HepG2 (cell line): Measurements from ENCODE around the gene EPHA4. TPM values are rescaled to one million over a fixed set of nuclear protein-coding genes. Genes with fewer than 3 reads are reported as not detected.

Experiments
- ATAC-seq: fragments of 200-7000 bp; cut with Tn5 transposase; 3 replicates; pipeline ENCODE4 v1.9.1; 2020; ENCODE audit warnings: mild to moderate bottlenecking, moderate library complexity
- BruUV-seq: library from RNA; stranded (reverse); fragments of 400-500 nt; replicated peaks from 2 replicates; lab custom pipeline; 2021; lab: Mats Ljungman, UMichigan
- CTCF ChIA-PET: fragments of 300-600 bp; formaldehyde crosslinking; extraction: SDS; loops from one replicate; lab custom pipeline; 2021; ENCODE audit warnings: low total read pairs, inconsistent platforms, low intra/inter-chr PET ratio; lab: Yijun Ruan, JAX
- POLR2A ChIA-PET: fragments of 350-600 bp; sonication (Branson Sonifier 250); formaldehyde crosslinking; loops from one replicate; lab custom pipeline; 2020; ENCODE audit warnings: antibody characterized with exemption, inconsistent platforms; lab: Yijun Ruan, JAX
- DNase-seq: peaks from one replicate; pipeline ENCODE4 v3.0.0-alpha.2; 2015; ENCODE audit warnings: low spot score
- FAIRE-seq: peaks from 3 replicates; lab custom pipeline; 2011; peaks lifted over from hg19 to GRCh38; lab: Jason Lieb, UNC
- H2AFZ ChIP-seq: one replicate; pipeline ENCODE4 v1.6.1; 2011; ENCODE audit warnings: low read length, inconsistent platforms
- H3K27ac ChIP-seq: fragments of 300-600 bp; 3 replicates; pipeline ENCODE4 v1.8.0; 2011; ENCODE audit warnings: mixed run types, mild to moderate bottlenecking, mixed read lengths, low read length, inconsistent platforms; ENCODE audit not compliant: insufficient read depth; ENCODE audit errors: extremely low read length
- H3K27me3 ChIP-seq, 2 experiments: fragments of 200-600 bp in 1 of 2; 2 replicates in 1 of 2; 3 replicates in 1 of 2; pipeline versions ENCODE4 v1.6.0 to v1.8.0; 2011; ENCODE audit warnings: low read length in 2 of 2, mild to moderate bottlenecking in 2 of 2, moderate library complexity in 2 of 2, inconsistent platforms in 1 of 2; ENCODE audit not compliant: insufficient read depth in 2 of 2, control insufficient read depth in 1 of 2
- H3K36me3 ChIP-seq, 2 experiments: fragments of 200-600 bp in 1 of 2; replicated peaks in 1 of 2; 2 replicates in 1 of 2; 3 replicates in 1 of 2; pipeline versions ENCODE4 v1.5.1 to v1.8.0; 2011; ENCODE audit warnings: low read length in 2 of 2, inconsistent platforms in 1 of 2; ENCODE audit not compliant: insufficient read depth in 2 of 2, control insufficient read depth in 1 of 2
- H3K4me1 ChIP-seq: 2 replicates; pipeline ENCODE4 v1.5.1; 2012; ENCODE audit warnings: low read length, inconsistent platforms; ENCODE audit not compliant: insufficient read depth
- H3K4me2 ChIP-seq: 2 replicates; pipeline ENCODE4 v1.6.0; 2011; ENCODE audit warnings: low read depth, low read length, inconsistent platforms
- H3K4me3 ChIP-seq, 3 experiments: fragments of 200-600 bp in 1 of 3; sonication (generic), shearing (Covaris generic) in 1 of 3; replicated peaks in 1 of 3; 2 replicates each; pipeline ENCODE4 v1.5.1; 2011 to 2016; ENCODE audit warnings: low read length in 3 of 3, inconsistent platforms in 2 of 3, low read depth in 2 of 3, mild to moderate bottlenecking in 2 of 3, control low read depth in 1 of 3, mixed read lengths in 1 of 3; ENCODE audit not compliant: insufficient read depth in 1 of 3
- H3K79me2 ChIP-seq: one replicate; pipeline ENCODE4 v1.6.1; 2011; ENCODE audit warnings: low read length, inconsistent platforms; ENCODE audit not compliant: insufficient read depth
- H3K9ac ChIP-seq: 2 replicates; pipeline ENCODE4 v1.6.0; 2011; ENCODE audit warnings: mild to moderate bottlenecking, low read depth, low read length, inconsistent platforms; ENCODE audit not compliant: insufficient read depth
- H3K9me3 ChIP-seq: 2 replicates; pipeline ENCODE4 v1.5.1; 2012; ENCODE audit warnings: mild to moderate bottlenecking, low read length
- H4K20me1 ChIP-seq: 2 replicates; pipeline ENCODE4 v1.6.0; 2011; ENCODE audit warnings: inconsistent platforms, mild to moderate bottlenecking, low read length, moderate library complexity; ENCODE audit not compliant: insufficient read depth
- FIP1L1 ChIP-seq: fragments of 200-400 bp; formaldehyde crosslinking; IDR thresholded peaks from 2 replicates; pipeline ENCODE4 v1.6.1; 2018; ENCODE audit warnings: low read depth, mild to moderate bottlenecking, low read length, moderate library complexity, borderline replicate concordance; ENCODE audit not compliant: insufficient read depth
- MZF1 ChIP-seq: sonication (generic); formaldehyde crosslinking; IDR thresholded peaks from 2 replicates; pipeline ENCODE4 v1.8.1; 2023; ENCODE audit warnings: mild to moderate bottlenecking, missing genetic modification reagents, borderline replicate concordance
- PRMT3 ChIP-seq: sonication (generic); formaldehyde crosslinking; IDR thresholded peaks from 2 replicates; pipeline ENCODE4 v1.8.1; 2022; ENCODE audit warnings: low read depth, mild to moderate bottlenecking, moderate library complexity, missing genetic modification reagents, borderline replicate concordance
- SP5 ChIP-seq: IDR thresholded peaks from 2 replicates; pipeline ENCODE4 v1.6.1; 2016; ENCODE audit warnings: low read depth, borderline replicate concordance
- TRIM22 ChIP-seq: fragments of 450-650 bp; IDR thresholded peaks from 2 replicates; pipeline ENCODE4 v1.6.1; 2017
- YEATS2 ChIP-seq: sonication (generic); formaldehyde crosslinking; IDR thresholded peaks from 2 replicates; pipeline ENCODE4 v1.4.0; 2020; ENCODE audit warnings: missing genetic modification reagents, borderline replicate concordance
- ZBTB20 ChIP-seq: sonication (generic); formaldehyde crosslinking; IDR thresholded peaks from 2 replicates; pipeline ENCODE4 v1.8.1; 2023; ENCODE audit warnings: missing genetic modification reagents, low read depth, mild to moderate bottlenecking, borderline replicate concordance
- ZNF142 ChIP-seq: sonication (generic); formaldehyde crosslinking; IDR thresholded peaks from 2 replicates; pipeline ENCODE4 v1.4.0; 2020; ENCODE audit warnings: missing genetic modification reagents
- ZNF33A ChIP-seq: sonication (generic); formaldehyde crosslinking; IDR thresholded peaks from 2 replicates; pipeline ENCODE4 v1.5.1; 2020; ENCODE audit warnings: missing genetic modification reagents, mild to moderate bottlenecking, moderate library complexity, borderline replicate concordance
- ZNF431 ChIP-seq: sonication (generic); formaldehyde crosslinking; IDR thresholded peaks from 2 replicates; pipeline ENCODE4 v1.9.0; 2022; ENCODE audit warnings: missing genetic modification reagents, low read depth, mild to moderate bottlenecking, borderline replicate concordance
- ZNF616 ChIP-seq: sonication (generic); formaldehyde crosslinking; IDR thresholded peaks from 2 replicates; pipeline ENCODE4 v1.5.0; 2020; ENCODE audit warnings: low read depth, mild to moderate bottlenecking, missing genetic modification reagents
- ZNF749 ChIP-seq: sonication (generic); formaldehyde crosslinking; IDR thresholded peaks from 2 replicates; pipeline ENCODE4 v1.8.0; 2022; ENCODE audit warnings: mild to moderate bottlenecking, missing genetic modification reagents, moderate library complexity, borderline replicate concordance
- ZNF777 ChIP-seq: sonication (generic); formaldehyde crosslinking; IDR thresholded peaks from 2 replicates; pipeline ENCODE4 v1.4.0; 2020; ENCODE audit warnings: missing genetic modification reagents
- WGBS: methylation state at CpG from one replicate; pipeline ENCODE4 v1.1.6; 2017; ENCODE audit warnings: low lambda C conversion rate; 5-methylcytosine and 5-hydroxymethylcytosine counted together
- in situ Hi-C: cut with HindIII; loops from 2 replicates; pipeline ENCODE4 v1.10.0; 2017; ENCODE audit warnings: low pct_unique_long_range_greater_than_20kb; ENCODE audit not compliant: extremely low pct_ligation_motif_present
- intact Hi-C: fragments of 100-400 bp; cut with micrococcal nuclease; formaldehyde crosslinking; loops from one replicate; pipeline ENCODE4 v1.10.0; 2022; ENCODE audit not compliant: unreplicated experiment
- polyA plus RNA-seq, 8 experiments: library from polyadenylated mRNA; depleted of rRNA in 3 of 8; stranded (reverse) in 7 of 8; unstranded in 1 of 8; fragments of >200 nt; fragmentation: Illumina TruSeq in 4 of 8; extraction: Trizol in 4 of 8; gene quantifications; 2 replicates each; pipeline versions ENCODE4 v1.2.1 to v1.2.3, GENCODE V29; 2011 to 2016; ENCODE audit warnings: low read depth in 4 of 8, missing spikeins in 1 of 8, mixed read lengths in 1 of 8; ENCODE audit not compliant: insufficient read depth in 1 of 8
- total RNA-seq, 5 experiments: library from RNA; depleted of rRNA; stranded (reverse); fragments of >200 nt; fragmentation: Illumina TruSeq; extraction: Trizol; gene quantifications; 2 replicates each; pipeline ENCODE4 v1.2.3, GENCODE V29; 2016; ENCODE audit warnings: low read depth in 1 of 5

Gene EPHA4
- total and polyA plus RNA-seq, 2 of the 13 experiments (the other 11 are each of a cell fraction or from before 2014, with no cell fraction given) = not detected

- in situ Hi-C loops = no loop called here
- H2AFZ ChIP-seq = no peak overlapping the region
- TF ChIP-seq SP5 (CRISPR knock-in tag) (no peak), YEATS2 (no peak), PRMT3 (CRISPR knock-in tag) (no peak), ZNF33A (CRISPR knock-in tag) (no peak), FIP1L1 (no peak), ZNF749 (CRISPR knock-in tag) (no peak), ZBTB20 (CRISPR knock-in tag) (no peak), MZF1 (CRISPR knock-in tag) (no peak), ZNF777 (CRISPR knock-in tag) (no peak), ZNF431 (CRISPR knock-in tag) (no peak), ZNF616 (CRISPR knock-in tag) (no peak), TRIM22 (no peak), ZNF142 (no peak)
Measured at GRCh38 chr2:221458578-221458977, 113.5 kb downstream of the EPHA4 start.

More at GRCh38 chr2:221458578-221458977, 113.5 kb downstream of the EPHA4 start:
- Histone ChIP-seq H3K4me2 (no peak overlapping the region), H3K4me3 (no peak overlapping the region), H4K20me1 (no peaks in the 10 kb centered on the region), H3K9me3 (no peaks in the 10 kb centered on the region), H3K4me1 (no peaks in the 10 kb centered on the region), H3K79me2 (no peaks in the 10 kb centered on the region), H3K27ac (no peak overlapping the region), H3K36me3 (no peaks in the 10 kb centered on the region), H3K9ac (no peak overlapping the region), H3K27me3 (peaks cover 0 to 4% of the 10 kb centered on the region in 2 experiments; a peak in 1 of 5 replicates)
- no peak for DNase-seq
- no TSS peak for BruUV-seq
- ATAC-seq = no peak
- CTCF ChIA-PET = no interaction called here
- POLR2A ChIA-PET = no interaction called here
- 19% methylated on average over 5 of the region's 5 CpGs for WGBS
- intact Hi-C loops = no loop called here
- FAIRE-seq = no peak
